K562 (cell line): ENCODE measurements around the gene RNF215. TPM values are rescaled to one million over a fixed set of nuclear protein-coding genes. Genes with fewer than 3 reads are reported as not detected.

Experiments
- ATAC-seq: fragments of 200-7000 bp; cut with Tn5 transposase; 3 replicates; pipeline ENCODE4 v1.9.1; 2020; ENCODE audit warnings: moderate library complexity
- BruUV-seq: library from RNA; stranded (reverse); fragments of 400-500 nt; replicated peaks from 2 replicates; lab custom pipeline; 2021; lab: Mats Ljungman, UMichigan
- CTCF ChIA-PET: fragments of 300-600 bp; formaldehyde crosslinking; extraction: SDS; loops from one replicate; lab custom pipeline; 2021; ENCODE audit warnings: low intra/inter-chr PET ratio; lab: Yijun Ruan, JAX
- POLR2A ChIA-PET: fragments of 300-600, 350-650 bp; sonication (Branson Sonifier 250); formaldehyde crosslinking; extraction: SDS; loops from one replicate; lab custom pipeline; 2021; ENCODE audit warnings: antibody characterized with exemption, inconsistent platforms; lab: Yijun Ruan, JAX
- DNase-seq, 4 experiments: peaks; one replicate each; pipeline versions ENCODE4 v3.0.0 to v3.0.0-alpha.2; 2011 to 2018; ENCODE audit warnings: low spot score in 3 of 4, mixed read lengths in 3 of 4; ENCODE audit errors: extremely low read depth in 1 of 4
- FAIRE-seq: peaks from 2 replicates; lab custom pipeline; 2011; peaks lifted over from hg19 to GRCh38; lab: Jason Lieb, UNC
- H2AFZ ChIP-seq: 2 replicates; pipeline ENCODE4 v1.6.0; 2011; ENCODE audit warnings: low read depth, low read length, control low read depth, inconsistent platforms
- H3K27ac ChIP-seq: fragments of 200-600 bp; 3 replicates; pipeline ENCODE4 v1.8.0; 2011; ENCODE audit warnings: low read depth, mild to moderate bottlenecking, control low read depth, inconsistent platforms, low read length, moderate library complexity, mixed read lengths; ENCODE audit errors: extremely low read depth
- H3K27me3 ChIP-seq, 2 experiments: fragments of 300-600 bp in 1 of 2; 2 replicates in 1 of 2; 3 replicates in 1 of 2; pipeline versions ENCODE4 v1.6.0 to v1.8.0; 2011; ENCODE audit warnings: inconsistent platforms in 2 of 2, low read length in 2 of 2, mild to moderate bottlenecking in 1 of 2, mixed read lengths in 1 of 2, moderate library complexity in 1 of 2; ENCODE audit not compliant: control insufficient read depth in 2 of 2, insufficient read depth in 2 of 2
- H3K36me3 ChIP-seq: fragments of 300-600 bp; 3 replicates; pipeline ENCODE4 v1.8.0; 2011; ENCODE audit warnings: mild to moderate bottlenecking, low read length, inconsistent platforms; ENCODE audit not compliant: control insufficient read depth, insufficient read depth
- H3K4me1 ChIP-seq, 2 experiments: fragments of 200-600 bp in 1 of 2; replicated peaks in 1 of 2; 2 replicates in 1 of 2; 3 replicates in 1 of 2; pipeline versions ENCODE4 v1.5.1 to v1.8.0; 2011; ENCODE audit warnings: inconsistent platforms in 2 of 2, low read length in 2 of 2, mild to moderate bottlenecking in 1 of 2, mixed read lengths in 1 of 2, moderate library complexity in 1 of 2; ENCODE audit not compliant: control insufficient read depth in 2 of 2, insufficient read depth in 2 of 2
- H3K4me2 ChIP-seq: 2 replicates; pipeline ENCODE4 v1.6.1; 2011; ENCODE audit warnings: low read length, control low read depth, inconsistent platforms, mixed read lengths; ENCODE audit not compliant: insufficient read depth
- H3K4me3 ChIP-seq: fragments of 200-600 bp; sonication (generic), shearing (Covaris generic); 2 replicates; pipeline ENCODE4 v1.5.1; 2016; ENCODE audit warnings: control low read depth, inconsistent platforms
- H3K79me2 ChIP-seq: fragments of 200-600 bp; 3 replicates; pipeline ENCODE4 v1.8.0; 2011; ENCODE audit warnings: low read length, inconsistent platforms; ENCODE audit not compliant: control insufficient read depth, insufficient read depth
- H3K9ac ChIP-seq, 2 experiments: 2 replicates each; pipeline versions ENCODE4 v1.6.0 to v1.6.1; 2011; ENCODE audit warnings: low read depth in 2 of 2, low read length in 2 of 2, control low read depth in 1 of 2, inconsistent platforms in 1 of 2, mild to moderate bottlenecking in 1 of 2, mixed read lengths in 1 of 2; ENCODE audit not compliant: insufficient read depth in 1 of 2
- H3K9me1 ChIP-seq: one replicate; pipeline ENCODE4 v1.6.0; 2011; ENCODE audit warnings: inconsistent platforms, mild to moderate bottlenecking, low read length, moderate library complexity; ENCODE audit not compliant: control insufficient read depth, insufficient read depth
- H3K9me3 ChIP-seq: replicated peaks from 2 replicates; pipeline ENCODE4 v1.5.1; 2011; ENCODE audit warnings: low read depth, low read length, inconsistent platforms; ENCODE audit not compliant: control insufficient read depth, insufficient read depth
- H4K20me1 ChIP-seq: replicated peaks from 2 replicates; pipeline ENCODE4 v1.6.1; 2011; ENCODE audit warnings: low read length, inconsistent platforms, mixed read lengths; ENCODE audit not compliant: control insufficient read depth, insufficient read depth
- ELF1 ChIP-seq: fragments of 200-800 bp; sonication (Bioruptor generic); IDR thresholded peaks from 2 replicates; pipeline ENCODE4 v1.6.1; 2016; ENCODE audit warnings: missing genetic modification characterization, missing compliant biosample characterization
- LARP7 ChIP-seq: fragments of 450-650 bp; IDR thresholded peaks from 2 replicates; pipeline ENCODE4 v1.6.1; 2016
- MAZ ChIP-seq, 2 experiments: fragments of 450-650 bp in 1 of 2; sonication (generic) in 1 of 2; formaldehyde crosslinking; IDR thresholded peaks in 1 of 2; conservative IDR thresholded peaks in 1 of 2; 2 replicates each; pipeline versions ENCODE4 v1.4.0 to v1.5.0; 2020; ENCODE audit warnings: mild to moderate bottlenecking in 1 of 2, missing genetic modification reagents in 1 of 2
- MCM5 ChIP-seq: fragments of 450-650 bp; IDR thresholded peaks from 2 replicates; pipeline ENCODE4 v1.6.1; 2016; ENCODE audit warnings: low read depth
- POLR2G ChIP-seq: fragments of 200-400 bp; formaldehyde crosslinking; IDR thresholded peaks from 2 replicates; pipeline ENCODE4 v1.6.1; 2017; ENCODE audit warnings: low read depth, mild to moderate bottlenecking, antibody characterized with exemption, low read length, moderate library complexity
- PTTG1 ChIP-seq: fragments of 450-650 bp; IDR thresholded peaks from 2 replicates; pipeline ENCODE4 v1.6.1; 2016; ENCODE audit warnings: low read depth, mild to moderate bottlenecking, missing genetic modification characterization, missing compliant biosample characterization
- SFPQ ChIP-seq: fragments of 200-400 bp; formaldehyde crosslinking; IDR thresholded peaks from 2 replicates; pipeline ENCODE4 v1.6.1; 2017; ENCODE audit warnings: mild to moderate bottlenecking, low read depth, low read length, moderate library complexity
- SNAPC5 ChIP-seq: fragments of 250-450 bp; sonication (Bioruptor Pico); IDR thresholded peaks from 2 replicates; pipeline ENCODE4 v1.8.0; 2021; ENCODE audit warnings: moderate library complexity, mild to moderate bottlenecking, inconsistent platforms
- TEAD1 ChIP-seq, 2 experiments: fragments of 450-650 bp in 1 of 2; sonication (generic) in 1 of 2; formaldehyde crosslinking; IDR thresholded peaks; 2 replicates each; pipeline versions ENCODE4 v1.4.0 to v1.8.0; 2020 to 2022; ENCODE audit warnings: mild to moderate bottlenecking in 2 of 2, missing genetic modification reagents in 1 of 2
- TFE3 ChIP-seq: fragments of 450-650 bp; formaldehyde crosslinking; IDR thresholded peaks from 2 replicates; pipeline ENCODE4 v1.4.0; 2020; ENCODE audit warnings: mild to moderate bottlenecking, mixed read lengths
- ZBTB33 ChIP-seq: sonication (generic); formaldehyde crosslinking; IDR thresholded peaks from 2 replicates; pipeline ENCODE4 v1.8.1; 2023; ENCODE audit warnings: mild to moderate bottlenecking, missing genetic modification reagents
- ZNF146 ChIP-seq: IDR thresholded peaks from one replicate; pipeline ENCODE4 v1.6.1; 2018; ENCODE audit warnings: missing compliant biosample characterization; ENCODE audit not compliant: unreplicated experiment
- ZNF57 ChIP-seq: fragments of 450-650 bp; formaldehyde crosslinking; IDR thresholded peaks from 2 replicates; pipeline ENCODE4 v1.4.0; 2020; ENCODE audit warnings: mild to moderate bottlenecking, moderate library complexity
- WGBS: fragments of 100-300 bp; shearing (Covaris generic); methylation state at CpG from one replicate; pipeline ENCODE4 v1.1.6; 2016; ENCODE audit warnings: low coverage, mixed read lengths; ENCODE audit not compliant: insufficient coverage; ENCODE audit errors: missing lambda C conversion rate; 5-methylcytosine and 5-hydroxymethylcytosine counted together
- in situ Hi-C: fragments of 300-500 bp; cut with MboI; formaldehyde crosslinking; loops from 4 replicates; pipeline ENCODE4 v1.15.0; 2018; ENCODE audit warnings: inconsistent platforms, mixed read lengths
- intact Hi-C: fragments of 100-400 bp; cut with micrococcal nuclease; formaldehyde crosslinking; loops from 2 replicates; pipeline ENCODE4 v1.14.2; 2022
- polyA plus RNA-seq, 8 experiments: library from polyadenylated mRNA; depleted of rRNA in 4 of 8; stranded (reverse) in 5 of 8; unstranded in 3 of 8; fragments of >200 nt; fragmentation: Nextera tagmentation in 2 of 8; fragmentation: Illumina TruSeq in 1 of 8; extraction: Ambion mirVana in 2 of 8; extraction: Trizol in 1 of 8; gene quantifications; 2 replicates each; pipeline versions ENCODE4 v1.2.1 to v1.2.3, GENCODE V29; 2011 to 2014; ENCODE audit warnings: inconsistent platforms in 1 of 8, missing spikeins in 1 of 8
- total RNA-seq, 7 experiments: library from RNA; depleted of rRNA in 6 of 7; stranded (reverse); fragments of >200 nt in 6 of 7; fragmentation: Illumina TruSeq in 2 of 7; extraction: Trizol in 2 of 7; gene quantifications; 2 replicates each; pipeline versions ENCODE4 v1.2.1 to v1.2.3, GENCODE V29; 2011 to 2021; ENCODE audit warnings: low replicate concordance in 1 of 7

Gene RNF215
- total and polyA plus RNA-seq, 9 of the 15 experiments (the other 6 are each of a cell fraction or from before 2014, with no cell fraction given) = 0.08 to 9.8 (median 2.7) TPM

- CTCF ChIA-PET = no interaction called here
- no peak within 1 kb of the TSS for H3K4me3 ChIP-seq
- POLR2A ChIA-PET = interaction anchor here (0.7 to 1.4 kb wide), 5 partner anchors 9 to 89 kb away, joined by 3 to 8 read pairs (median 3); no protein-coding TSS in a partner anchor
- no peak for ATAC-seq
- no peaks in the 10 kb centered on the region for H3K27me3 ChIP-seq
- H3K4me1 ChIP-seq = peaks cover 5 to 34% of the 10 kb centered on the region in 2 experiments; a peak in 4 of 5 replicates
- TF ChIP-seq POLR2G = peak; percentile 57
- no peak for TF ChIP-seq TFE3 (CRISPR knock-in tag)
- no peak for TF ChIP-seq PTTG1 (tag)
- no peak for TF ChIP-seq SNAPC5 (CRISPR knock-in tag)
- no peak for TF ChIP-seq ELF1
- peak; percentile 60; the same call in 1 of the 2 replicates for TF ChIP-seq ZBTB33 (CRISPR knock-in tag)
- no peak for TF ChIP-seq SFPQ
- no peak for TF ChIP-seq MAZ (CRISPR knock-in tag; conservative IDR thresholded peaks at IDR 0.05 in 1 of 2, IDR thresholded peaks at IDR 0.05 in 1 of 2)
- TF ChIP-seq ZNF146 (CRISPR knock-in tag) = no peak
- no peak for TF ChIP-seq LARP7
- TF ChIP-seq ZNF57 = no peak
- no peak for TF ChIP-seq TEAD1 (CRISPR knock-in tag; IDR thresholded peaks at IDR 0.05)
- TF ChIP-seq MCM5 = no peak
- H3K79me2 ChIP-seq = no peaks in the 10 kb centered on the region
- no peak within 1 kb of the TSS for H2AFZ ChIP-seq
- no TSS peak for BruUV-seq
- H3K4me2 ChIP-seq = no peak within 1 kb of the TSS
- no peak for FAIRE-seq
- in situ Hi-C loops = loop anchor here (10.0 to 25.0 kb wide), 2 partner anchors 285 to 358 kb away; no protein-coding TSS in a partner anchor
- H4K20me1 ChIP-seq = 0 out of 2 replicates have a peak, but pooled peaks cover 7% of the 10 kb centered on the region
- no peaks in the 10 kb centered on the region for H3K9me3 ChIP-seq
- H3K9ac ChIP-seq = peak within 1 kb of the TSS in 1 of 2 experiments; percentile 31; a peak in 1 of 4 replicates
- H3K36me3 ChIP-seq = no peaks in the 10 kb centered on the region
- no peak for DNase-seq
- H3K27ac ChIP-seq = no peak within 1 kb of the TSS
- H3K9me1 ChIP-seq = no peaks in the 10 kb centered on the region
- intact Hi-C loops = no loop called here
- 44% methylated on average over 11 of the region's 56 CpGs for WGBS
Measured at GRCh38 chr22:30396871-30397655, 9.9 kb upstream of the RNF215 start, which contains the start of gene SEC14L2. Gene SEC14L2 (plus strand): TSS chr22:30397018. CDS start chr22:30397117, 99 bp downstream.
